Effector memory CD4-positive, alpha-beta T cell (primary cell): ENCODE data around the gene LAP3.

Experiments
- DNase-seq, 3 donors: peaks; one replicate each; pipeline ENCODE4 v3.0.0-alpha.2; 2020
- H3K27ac ChIP-seq: 2 replicates; pipeline ENCODE4 v1.7.0; 2013; ENCODE audit warnings: mild to moderate bottlenecking, low read length, moderate library complexity; ENCODE audit not compliant: insufficient read depth, poor library complexity, severe bottlenecking
- H3K27me3 ChIP-seq: replicated peaks from 2 replicates; pipeline ENCODE4 v1.7.0; 2013; ENCODE audit warnings: mild to moderate bottlenecking, low read length; ENCODE audit not compliant: insufficient read depth, control insufficient read depth, poor library complexity, severe bottlenecking
- H3K36me3 ChIP-seq: 2 replicates; pipeline ENCODE4 v1.7.0; 2013; ENCODE audit warnings: mild to moderate bottlenecking, low read length, moderate library complexity; ENCODE audit not compliant: control insufficient read depth, insufficient read depth
- H3K4me1 ChIP-seq: 2 replicates; pipeline ENCODE4 v1.7.0; 2013; ENCODE audit warnings: low read length, mild to moderate bottlenecking; ENCODE audit not compliant: control insufficient read depth, insufficient read depth, poor library complexity, severe bottlenecking
- H3K4me3 ChIP-seq: 2 replicates; pipeline ENCODE4 v1.7.0; 2013; ENCODE audit warnings: low read length, low read depth, mild to moderate bottlenecking; ENCODE audit not compliant: insufficient read depth, poor library complexity, severe bottlenecking
- H3K9me3 ChIP-seq: 2 replicates; pipeline ENCODE4 v1.7.0; 2013; ENCODE audit warnings: mild to moderate bottlenecking, low read length, moderate library complexity; ENCODE audit not compliant: control insufficient read depth

The LAP3 gene

DNA sequence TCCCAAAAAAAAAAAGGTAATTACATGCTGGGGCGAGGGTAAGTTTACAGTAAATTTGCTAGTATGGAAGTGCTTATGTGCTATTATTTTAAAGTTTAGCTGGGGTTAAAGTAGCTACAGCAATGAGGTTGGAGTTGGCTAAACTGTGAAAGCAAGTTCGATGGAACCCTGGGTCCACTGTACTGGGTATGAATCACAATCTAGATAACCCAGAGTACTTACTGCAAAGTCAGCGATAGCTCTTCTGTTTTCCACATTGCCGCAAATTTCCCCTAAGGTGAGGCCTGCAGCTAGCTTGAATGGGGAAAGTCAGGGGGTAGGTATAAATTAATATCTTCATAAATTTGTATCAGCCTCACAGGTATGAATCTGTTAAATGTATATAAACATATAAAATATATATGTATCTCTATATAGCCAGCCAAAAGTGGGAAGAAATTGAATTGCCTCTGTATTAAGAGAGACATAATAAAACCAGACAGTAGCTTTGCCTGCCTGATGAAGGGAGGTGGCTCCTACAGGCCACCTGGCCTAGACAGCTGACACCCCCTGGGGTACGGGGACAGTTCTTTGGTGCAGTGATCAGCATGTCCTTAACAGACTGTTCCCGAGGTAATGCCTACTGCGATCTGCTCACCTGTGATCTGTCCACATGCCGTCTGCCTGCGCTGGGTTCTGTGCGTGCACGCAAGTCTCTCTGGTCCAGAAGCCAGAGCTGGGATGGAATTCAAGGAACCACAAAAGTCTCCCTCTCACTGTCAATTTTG, 31.4 kb upstream of the LAP3 start:
- H3K9me3 ChIP-seq: no peaks in the 10 kb centered on the region

DNA sequence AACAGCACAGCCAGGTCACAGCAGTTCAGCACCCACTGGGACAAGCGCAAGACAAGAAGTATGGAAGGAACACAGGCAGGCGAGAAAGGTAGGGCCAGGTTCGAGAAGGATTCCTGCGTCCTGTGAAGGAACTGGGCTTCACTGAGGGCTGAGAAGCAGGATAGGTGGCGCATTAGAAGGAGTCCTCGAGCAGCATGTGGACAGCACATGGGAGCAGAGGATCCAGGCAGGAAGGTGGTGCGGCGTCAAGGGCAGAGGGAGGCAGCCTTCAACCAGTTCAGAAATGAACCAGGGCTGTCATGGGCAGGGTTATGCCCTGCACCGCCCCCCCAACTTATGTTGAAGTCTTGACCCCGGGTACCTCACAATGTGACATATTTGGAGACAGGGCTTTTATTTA, 30.8 kb upstream of the LAP3 start:
- H3K4me1 ChIP-seq: no peaks in the 10 kb centered on the region
- no peaks in the 10 kb centered on the region for H3K9me3 ChIP-seq

More for the DNA sequence above, 31.4 kb upstream of the LAP3 start:
- no peak for DNase-seq
- no peaks in the 10 kb centered on the region for H3K4me1 ChIP-seq
- H3K27me3 ChIP-seq: no peaks in the 10 kb centered on the region
- no peaks in the 10 kb centered on the region for H3K36me3 ChIP-seq
- H3K4me3 ChIP-seq: no peak overlapping the region
- no peak overlapping the region for H3K27ac ChIP-seq

GRCh38 chr4:17546678-17547077, 30.3 kb upstream of the LAP3 start:
- no peak overlapping the region for H3K4me3 ChIP-seq
- H3K4me1 ChIP-seq: no peaks in the 10 kb centered on the region
- DNase-seq: no peak
- no peaks in the 10 kb centered on the region for H3K27me3 ChIP-seq
- no peak overlapping the region for H3K27ac ChIP-seq
- no peaks in the 10 kb centered on the region for H3K9me3 ChIP-seq
- no peaks in the 10 kb centered on the region for H3K36me3 ChIP-seq

More for the DNA sequence above, 30.8 kb upstream of the LAP3 start:
- Histone ChIP-seq H3K27me3 (no peaks in the 10 kb centered on the region), H3K4me3 (no peak overlapping the region), H3K36me3 (no peaks in the 10 kb centered on the region), H3K27ac (no peak overlapping the region)
- DNase-seq: no peak

- Histone ChIP-seq H3K4me1 (no peaks in the 10 kb centered on the region), H3K9me3 (no peaks in the 10 kb centered on the region), H3K36me3 (no peaks in the 10 kb centered on the region), H3K27ac (no peak overlapping the region), H3K4me3 (no peak overlapping the region), H3K27me3 (no peaks in the 10 kb centered on the region)
- no peak for DNase-seq
These were observed 26.4 kb upstream of the LAP3 start for GRCh38 chr4:17550549-17550948.

- H3K9me3 ChIP-seq: no peaks in the 10 kb centered on the region
- H3K27me3 ChIP-seq: no peaks in the 10 kb centered on the region
- no peak overlapping the region for H3K4me3 ChIP-seq
- H3K27ac ChIP-seq: no peak overlapping the region
- no peak for DNase-seq
- H3K4me1 ChIP-seq: no peaks in the 10 kb centered on the region
- H3K36me3 ChIP-seq: no peaks in the 10 kb centered on the region
These were observed 24.6 kb upstream of the LAP3 start for GRCh38 chr4:17552427-17552826.

DNA sequence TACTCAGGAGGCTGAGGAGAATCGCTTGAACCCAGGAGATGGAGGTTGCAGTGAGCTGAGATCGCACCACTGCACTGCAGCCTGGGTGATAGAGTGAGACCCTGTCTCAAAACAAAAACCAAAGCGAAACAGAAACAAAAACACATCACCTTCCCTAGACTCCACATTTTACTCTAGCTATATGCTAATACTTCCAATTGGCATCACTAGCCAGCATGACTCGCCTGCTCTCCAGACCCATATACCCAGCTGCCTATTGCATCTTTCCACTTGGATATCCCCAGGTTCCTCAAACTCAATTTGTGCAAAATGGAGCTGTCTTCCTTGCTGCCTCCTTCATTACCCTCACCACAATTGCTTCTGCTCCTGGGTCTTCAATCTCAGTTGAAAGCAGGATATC, 22.4 kb upstream of the LAP3 start:
- H3K4me1 ChIP-seq: no peaks in the 10 kb centered on the region
- no peaks in the 10 kb centered on the region for H3K36me3 ChIP-seq
- no peak overlapping the region for H3K27ac ChIP-seq
- no peaks in the 10 kb centered on the region for H3K9me3 ChIP-seq
- no peak for DNase-seq
- H3K27me3 ChIP-seq: no peaks in the 10 kb centered on the region
- no peak overlapping the region for H3K4me3 ChIP-seq

DNA sequence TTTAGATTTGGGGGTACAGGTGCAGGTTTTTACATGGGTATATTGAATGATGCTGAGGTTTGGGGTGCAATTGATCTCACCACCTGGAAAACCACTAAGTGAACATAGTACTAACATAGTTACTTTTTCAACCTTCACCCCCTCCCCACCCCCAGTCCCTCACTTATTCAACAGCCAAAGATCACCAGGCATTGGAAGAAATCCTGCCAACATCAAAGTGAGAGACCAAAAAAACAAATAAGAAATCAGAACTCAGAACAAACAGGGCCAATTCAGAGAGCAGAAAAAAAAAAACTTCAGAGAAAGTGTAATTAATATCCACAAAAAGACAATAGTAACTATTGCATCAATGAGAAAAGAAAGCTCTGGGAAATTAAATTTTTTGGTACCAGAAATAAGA, 20.5 kb upstream of the LAP3 start:
- Histone ChIP-seq H3K4me1 (no peaks in the 10 kb centered on the region), H3K27ac (no peak overlapping the region), H3K9me3 (no peaks in the 10 kb centered on the region), H3K4me3 (no peak overlapping the region), H3K27me3 (no peaks in the 10 kb centered on the region), H3K36me3 (no peaks in the 10 kb centered on the region)
- DNase-seq: no peak

- H3K36me3 ChIP-seq: no peaks in the 10 kb centered on the region
- H3K9me3 ChIP-seq: no peaks in the 10 kb centered on the region
- no peaks in the 10 kb centered on the region for H3K27me3 ChIP-seq
- H3K27ac ChIP-seq: no peak overlapping the region
- H3K4me3 ChIP-seq: no peak overlapping the region
- H3K4me1 ChIP-seq: no peaks in the 10 kb centered on the region
- DNase-seq: no peak
These were observed 19.1 kb upstream of the LAP3 start for GRCh38 chr4:17557880-17558279.

- no peaks in the 10 kb centered on the region for H3K36me3 ChIP-seq
- H3K4me3 ChIP-seq: no peak overlapping the region
- no peaks in the 10 kb centered on the region for H3K4me1 ChIP-seq
- no peak overlapping the region for H3K27ac ChIP-seq
- DNase-seq: no peak
- no peaks in the 10 kb centered on the region for H3K27me3 ChIP-seq
- H3K9me3 ChIP-seq: no peaks in the 10 kb centered on the region
These were observed 17.9 kb upstream of the LAP3 start for GRCh38 chr4:17558941-17559708.

GRCh38 chr4:17559709-17560048, 17.3 kb upstream of the LAP3 start:
- Histone ChIP-seq H3K4me1 (no peaks in the 10 kb centered on the region), H3K27ac (no peak overlapping the region), H3K27me3 (no peaks in the 10 kb centered on the region), H3K36me3 (no peaks in the 10 kb centered on the region), H3K9me3 (no peaks in the 10 kb centered on the region), H3K4me3 (no peak overlapping the region)
- DNase-seq: no peak
